Measurements from ENCODE around the gene GBP7.
A peak's percentile ranks its signal among the peaks of the same experiment; 100 is the strongest.
"Not testable (repeated sequence)": the region's sequence is repeated elsewhere in the genome, so short reads cannot be mapped to it uniquely, and the experiment has no call there.

Gene GBP7, protein sequence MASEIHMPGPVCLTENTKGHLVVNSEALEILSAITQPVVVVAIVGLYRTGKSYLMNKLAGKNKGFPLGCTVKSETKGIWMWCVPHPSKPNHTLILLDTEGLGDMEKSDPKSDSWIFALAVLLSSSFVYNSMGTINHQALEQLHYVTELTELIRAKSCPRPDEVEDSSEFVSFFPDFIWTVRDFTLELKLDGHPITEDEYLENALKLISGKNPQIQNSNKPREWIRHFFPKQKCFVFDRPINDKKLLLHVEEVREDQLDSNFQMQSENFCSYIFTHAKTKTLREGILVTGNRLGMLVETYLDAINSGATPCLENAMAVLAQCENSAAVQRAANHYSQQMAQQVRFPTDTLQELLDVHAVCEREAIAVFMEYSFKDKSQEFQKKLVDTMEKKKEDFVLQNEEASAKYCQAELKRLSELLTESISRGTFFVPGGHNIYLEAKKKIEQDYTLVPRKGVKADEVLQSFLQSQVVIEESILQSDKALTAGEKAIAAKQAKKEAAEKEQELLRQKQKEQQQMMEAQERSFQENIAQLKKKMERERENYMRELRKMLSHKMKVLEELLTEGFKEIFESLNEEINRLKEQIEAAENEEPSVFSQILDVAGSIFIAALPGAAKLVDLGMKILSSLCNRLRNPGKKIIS

DNA sequence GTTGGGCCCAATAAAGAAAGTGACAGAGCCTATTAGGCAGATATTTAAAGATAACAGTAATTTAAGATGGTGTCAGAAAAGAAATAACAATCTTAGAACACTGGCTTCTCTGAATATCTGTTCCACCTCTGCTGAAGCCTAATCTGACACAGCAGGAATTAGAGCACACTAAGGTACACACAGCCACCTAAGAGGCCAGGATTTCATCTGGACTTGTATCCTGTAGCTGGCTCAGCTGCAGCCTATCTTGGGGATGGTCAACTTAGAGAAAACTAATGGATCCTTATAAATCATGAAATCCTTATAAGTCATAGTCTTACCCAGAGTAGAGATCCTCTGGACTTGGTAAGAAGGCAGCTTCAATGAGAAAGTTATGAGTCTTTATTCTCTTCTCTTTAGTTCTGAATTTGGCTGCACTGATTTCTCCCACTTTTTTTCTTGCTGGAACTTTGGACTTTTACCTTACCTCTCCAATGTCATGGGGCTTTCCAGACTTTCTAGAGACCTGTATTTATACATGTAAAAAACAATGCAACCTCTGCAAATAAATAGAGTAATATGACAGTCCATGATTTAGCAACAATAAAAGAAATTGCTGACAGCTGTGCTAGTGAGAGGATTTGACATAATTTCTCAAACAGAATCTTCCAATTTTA is at the start of gene GBP7:
Gene GBP7 (minus strand): TSS at position 403 of the 656 bp plus-strand sequence. CDS start 4,068 bp downstream, outside the sequence.
- DNase-seq (ENCODE audit: low spot score), result no peak

DNA sequence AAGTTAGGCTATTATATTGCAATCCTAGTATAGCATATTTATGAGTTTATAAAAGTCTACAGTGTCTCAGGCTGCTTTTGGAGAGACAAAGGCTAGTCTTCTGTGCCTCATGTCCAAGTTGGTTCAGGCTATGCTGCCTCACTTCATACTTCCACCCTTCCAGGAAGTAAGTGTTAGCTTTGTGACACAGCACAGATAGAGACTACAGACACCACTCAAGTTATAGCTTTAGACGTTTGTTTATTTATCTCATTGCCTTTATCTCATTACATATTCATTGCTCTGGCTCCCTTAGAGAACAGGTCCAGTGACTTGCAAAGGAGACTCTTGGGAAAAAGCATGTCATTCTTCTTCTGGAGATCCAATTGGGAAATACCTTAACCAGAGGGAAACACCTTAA is 45.5 kb upstream of the GBP7 start:
- DNase-seq (ENCODE audit: low spot score), result no peak

DNA sequence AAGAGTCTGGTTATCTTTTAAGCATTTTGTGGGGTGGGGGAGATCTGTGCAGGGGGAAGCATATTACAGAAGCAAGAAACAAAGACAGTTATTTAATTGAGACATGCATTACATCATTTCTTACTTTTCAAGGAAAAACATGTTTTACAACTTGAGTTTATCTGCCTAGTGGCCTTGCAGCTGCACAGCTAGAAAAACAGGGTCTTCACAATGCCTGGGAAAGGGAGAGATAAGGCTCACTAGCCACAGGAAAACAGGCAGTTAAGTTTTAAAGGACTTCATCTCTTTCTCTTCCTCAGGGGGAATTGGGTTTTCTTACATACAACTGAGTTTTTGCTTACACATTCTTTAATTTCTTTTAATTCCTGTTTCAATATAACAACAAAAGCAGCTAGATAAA is 44.0 kb upstream of the GBP7 start:
- not testable (repeated sequence) for DNase-seq (ENCODE audit: low spot score)

DNA sequence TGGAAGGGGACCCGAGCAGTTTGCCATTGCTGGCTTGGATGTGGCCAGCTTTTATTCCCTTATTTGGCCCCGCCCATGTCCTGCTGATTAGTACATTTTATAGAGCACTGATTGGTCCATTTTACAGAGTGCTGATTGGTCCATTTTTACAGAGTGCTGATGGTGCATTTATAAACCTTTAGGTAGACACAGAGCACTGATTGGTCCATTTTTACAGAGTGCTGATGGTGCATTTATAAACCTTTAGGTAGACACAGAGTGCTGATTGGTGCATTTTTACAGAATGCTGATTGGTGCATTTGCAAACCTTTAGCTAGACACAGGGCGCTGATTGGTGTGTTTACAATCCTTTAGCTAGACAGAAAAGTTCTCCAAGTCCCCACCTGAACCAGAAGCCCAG is 43.1 kb upstream of the GBP7 start:
- DNase-seq (ENCODE audit: low spot score), result not testable (repeated sequence)

DNA sequence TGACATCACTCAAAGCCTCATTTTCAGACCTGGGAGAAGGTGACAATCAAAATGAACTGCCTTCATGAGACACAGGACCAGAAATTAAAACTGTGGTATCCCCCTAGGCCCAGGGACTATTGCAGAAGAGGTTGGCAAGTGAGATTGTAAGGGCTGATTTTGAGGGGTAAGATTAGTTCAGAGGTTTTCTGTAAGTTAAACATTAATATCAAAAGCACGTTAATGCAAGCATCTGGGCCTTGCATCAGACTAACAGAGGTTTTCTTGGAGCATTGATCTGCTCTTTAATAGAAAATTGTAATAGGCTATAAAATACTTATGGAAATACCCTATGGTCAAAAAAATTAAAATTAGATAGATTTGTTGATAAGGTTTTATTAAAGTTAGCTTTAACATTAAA is 37.5 kb upstream of the GBP7 start:
- no peak for DNase-seq (ENCODE audit: low spot score)

DNA sequence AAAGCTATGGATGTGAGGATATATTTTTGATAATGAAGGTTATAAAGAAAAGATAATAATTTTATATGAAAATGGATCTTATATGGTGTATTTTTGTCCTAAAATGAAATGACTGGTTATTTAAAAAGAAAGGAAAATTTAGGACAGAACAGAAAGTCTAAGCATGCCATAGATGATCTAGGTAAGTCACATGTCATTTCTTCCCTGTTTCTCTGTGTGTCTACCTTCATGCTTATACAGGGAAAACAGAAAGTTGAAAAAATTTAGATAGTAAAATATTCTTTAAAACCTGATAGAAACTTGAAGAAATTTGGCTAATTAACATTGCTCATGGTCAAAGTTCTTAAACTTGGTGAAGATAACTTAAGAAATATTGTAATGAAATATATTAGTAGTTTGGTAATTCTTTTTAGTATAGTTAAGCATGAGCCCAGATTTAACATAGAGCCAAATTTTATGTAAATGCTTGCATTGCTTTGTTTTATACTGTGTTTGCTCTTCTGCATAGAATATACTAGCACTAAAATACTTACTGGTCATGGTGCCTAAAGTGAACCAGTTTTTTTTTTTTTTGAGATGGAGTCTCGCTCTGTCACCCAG is 35.3 kb upstream of the GBP7 start:
- DNase-seq (ENCODE audit: low spot score), result no peak

DNA sequence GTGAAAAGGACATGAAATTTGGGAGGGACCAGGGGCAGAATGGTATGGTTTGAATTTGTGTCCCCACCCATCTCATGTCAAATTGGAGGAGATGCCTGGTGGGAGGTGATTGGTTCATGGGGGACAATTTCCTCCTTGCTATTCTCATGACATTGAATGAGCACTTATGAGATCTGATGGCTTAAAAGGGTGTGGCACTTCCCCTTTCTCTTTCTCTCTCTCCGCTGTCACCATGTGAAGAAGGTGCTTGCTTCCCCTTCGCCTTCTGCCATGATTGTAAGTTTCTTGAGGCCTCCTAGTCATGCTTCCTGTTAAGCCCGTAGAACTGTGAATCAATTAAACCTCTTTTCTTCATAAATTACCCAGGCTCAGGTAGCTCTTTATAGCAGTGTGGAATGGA is 30.6 kb upstream of the GBP7 start:
- DNase-seq (ENCODE audit: low spot score), result no peak

DNA sequence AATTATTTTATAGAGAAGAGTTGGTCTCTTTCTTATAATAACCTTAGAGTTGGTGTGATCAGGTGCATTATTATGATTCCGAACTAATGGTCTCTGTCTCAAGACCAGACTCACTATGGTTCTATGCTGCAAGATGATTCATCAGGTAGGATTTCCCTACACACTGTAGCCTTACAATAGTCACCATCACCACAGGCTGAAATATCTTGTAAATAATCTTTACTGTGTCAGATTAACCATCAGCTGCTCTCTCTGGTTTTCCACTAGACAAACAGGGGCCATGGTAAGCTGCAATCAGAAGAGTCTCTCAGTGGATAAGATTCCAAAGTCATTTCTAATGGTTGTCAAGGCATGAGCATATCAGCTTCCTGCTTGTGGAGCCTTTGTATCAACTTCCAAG is 27.4 kb upstream of the GBP7 start:
- DNase-seq (ENCODE audit: low spot score), result no peak

DNA sequence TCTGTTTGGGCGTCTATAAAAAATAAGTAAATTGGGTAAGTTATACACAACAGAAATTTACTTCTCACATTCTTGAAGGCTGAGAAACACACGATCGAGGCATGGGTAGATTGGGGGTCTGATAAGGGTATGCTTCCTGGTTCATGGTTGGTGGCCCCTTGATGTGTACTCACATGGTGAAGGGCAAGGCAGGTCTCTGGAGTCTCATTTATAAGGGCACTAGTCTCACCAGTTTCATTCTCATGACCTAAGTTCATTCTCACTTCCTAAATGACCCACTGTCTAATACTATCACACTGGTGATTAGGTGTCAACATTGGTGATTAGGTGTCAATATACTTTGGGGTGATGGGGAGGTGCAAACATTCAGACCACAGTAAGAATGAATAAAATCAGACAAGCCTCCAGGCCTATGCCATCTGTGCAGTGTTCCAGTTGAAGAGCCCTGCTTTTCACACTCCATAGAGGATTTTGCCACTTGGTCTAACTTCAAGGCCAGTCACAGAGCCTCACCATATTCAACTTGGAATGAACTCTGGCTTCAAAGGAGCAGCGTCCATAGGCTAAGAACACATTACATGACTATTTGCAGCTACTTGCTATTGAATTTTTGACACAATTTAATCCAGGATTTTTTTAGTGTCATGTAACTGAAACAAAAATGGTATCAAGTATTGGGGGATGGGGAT is 25.4 kb upstream of the GBP7 start:
- DNase-seq (ENCODE audit: low spot score), result no peak

DNA sequence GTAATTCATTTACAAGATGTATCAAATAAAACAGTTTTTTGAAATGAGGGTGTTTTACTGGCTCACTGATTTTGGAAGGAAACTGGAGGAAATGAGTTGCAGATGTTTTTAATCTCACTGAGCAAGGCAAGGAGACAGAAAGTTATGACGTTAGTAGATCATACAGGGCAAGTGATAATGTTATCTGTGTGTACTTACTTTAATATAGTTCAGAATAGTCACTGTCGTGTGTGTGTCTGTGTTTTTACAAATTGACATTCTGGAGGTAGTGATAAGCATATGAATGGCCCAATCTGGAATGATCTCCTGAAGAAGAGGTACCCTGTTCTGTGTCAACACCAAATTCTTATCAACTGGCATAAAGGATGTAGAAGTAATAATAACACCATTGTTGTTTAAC is 24.9 kb upstream of the GBP7 start:
- DNase-seq (ENCODE audit: low spot score), result no peak

DNA sequence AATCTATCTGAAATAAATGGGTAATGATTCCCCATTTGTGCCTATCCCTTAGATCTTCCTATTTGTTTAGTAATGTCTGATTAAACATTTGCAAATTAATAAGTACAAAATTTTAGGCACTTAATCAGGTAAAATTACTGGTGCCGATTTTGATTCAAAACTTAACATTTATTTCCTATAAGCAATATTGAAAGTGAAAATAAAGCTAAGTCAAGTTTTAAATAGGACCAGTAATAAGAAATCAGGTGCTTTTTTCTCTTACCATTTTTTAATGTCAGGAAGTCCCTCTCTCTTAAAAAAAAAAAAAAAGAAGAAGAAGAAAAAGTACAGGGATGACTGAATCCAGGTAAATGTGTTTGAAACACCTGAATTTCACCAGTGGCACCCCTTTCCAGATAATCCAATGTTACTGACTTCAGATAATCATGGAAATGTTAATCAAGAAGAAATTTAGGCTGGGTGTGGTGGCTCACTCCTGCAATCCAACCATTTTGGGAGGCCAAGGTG is 23.8 kb upstream of the GBP7 start:
- DNase-seq (ENCODE audit: low spot score), result no peak

DNA sequence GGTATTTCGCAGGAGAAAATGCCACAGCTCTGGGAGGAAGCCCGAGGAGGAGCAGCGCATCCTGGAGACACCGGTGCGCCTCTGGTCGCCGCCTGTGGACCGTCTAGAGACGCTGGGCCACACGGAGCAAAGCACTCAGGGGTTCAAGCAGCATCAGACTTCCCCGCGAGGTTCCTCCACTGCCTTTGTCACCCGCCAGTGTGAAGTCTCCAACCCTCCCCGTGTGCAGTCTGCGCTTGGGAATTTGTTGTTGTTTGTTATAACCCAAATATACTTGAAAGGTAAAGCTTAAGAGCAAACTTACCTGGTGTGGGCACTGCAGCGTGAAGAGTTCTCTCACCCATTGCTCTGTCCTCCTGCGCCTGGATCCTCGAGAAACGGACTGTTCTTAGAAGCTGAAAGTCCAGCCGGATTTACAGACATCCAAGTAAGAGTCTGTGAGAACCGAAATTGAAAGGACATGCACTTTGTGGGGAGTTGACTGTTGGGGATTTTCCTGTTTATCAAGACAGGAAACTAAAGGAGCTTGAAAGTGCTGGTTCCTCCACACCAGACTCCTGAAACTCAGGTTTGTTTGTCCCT is 22.8 kb upstream of the GBP7 start, which contains the start of gene GBP4:
Gene GBP4 (minus strand): TSS at position 452 of the 582 bp plus-strand sequence. CDS start 108 bp downstream, at position 344.
- peak; percentile 34 for DNase-seq (ENCODE audit: low spot score)

DNA sequence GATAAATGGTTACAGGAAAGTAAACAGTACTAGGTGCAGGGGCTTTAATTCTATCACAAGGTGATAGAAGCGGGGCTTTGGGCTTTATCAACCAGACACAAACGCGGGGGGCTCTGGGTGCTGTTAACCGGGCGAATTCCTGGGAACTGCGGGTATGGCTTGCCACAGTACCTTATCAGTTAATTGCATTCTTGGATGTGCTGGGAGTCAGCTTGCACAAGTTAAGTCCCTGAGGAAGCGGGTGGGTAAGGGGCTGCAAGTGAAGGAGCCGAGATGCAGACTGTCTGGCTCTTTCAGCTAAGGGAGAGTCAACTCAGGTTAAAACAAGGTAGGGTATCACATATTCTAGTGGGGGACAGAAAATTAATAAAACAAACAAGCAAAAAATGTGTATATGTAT is 22.3 kb upstream of the GBP7 start:
- no peak for DNase-seq (ENCODE audit: low spot score)

DNA sequence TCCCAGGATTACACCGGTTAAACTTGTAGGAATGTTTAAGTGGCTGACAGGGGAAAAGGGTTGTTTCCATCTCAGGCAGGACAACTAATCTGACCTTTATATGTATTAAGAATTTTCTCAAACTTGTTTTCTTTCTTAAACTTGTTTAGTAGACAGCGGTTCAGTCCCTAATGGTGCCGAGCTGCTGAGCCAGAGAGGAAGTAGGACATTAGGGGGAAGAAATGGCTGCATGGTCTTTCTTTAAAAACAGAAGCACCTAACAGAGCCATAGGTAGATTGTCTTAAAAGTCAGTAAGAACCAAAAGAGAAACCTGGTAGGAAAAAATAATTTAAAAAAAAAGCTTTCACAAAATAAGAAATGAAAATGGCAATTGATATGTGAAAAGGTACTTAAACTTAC is 19.7 kb upstream of the GBP7 start:
- DNase-seq (ENCODE audit: low spot score), result no peak

DNA sequence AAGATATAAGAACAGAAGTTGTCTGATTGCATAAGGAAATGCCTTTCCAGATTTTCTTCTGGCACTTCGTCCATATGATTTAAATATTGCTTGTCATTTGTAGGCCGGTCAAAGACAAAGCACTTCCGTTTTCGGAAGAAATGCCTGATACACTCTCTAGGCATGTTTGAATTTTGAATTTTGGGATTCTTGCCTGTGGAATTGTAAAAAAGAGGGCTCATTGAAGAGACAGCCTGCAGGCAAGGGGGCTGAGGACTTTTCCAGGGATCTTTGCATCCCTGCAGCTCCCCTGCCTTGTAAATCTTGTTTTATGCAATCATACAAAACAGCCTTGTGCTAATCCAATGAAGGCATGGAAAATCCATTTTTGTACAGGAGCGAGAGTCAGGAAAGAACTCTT is 15.5 kb upstream of the GBP7 start:
- DNase-seq (ENCODE audit: low spot score), result no peak

DNA sequence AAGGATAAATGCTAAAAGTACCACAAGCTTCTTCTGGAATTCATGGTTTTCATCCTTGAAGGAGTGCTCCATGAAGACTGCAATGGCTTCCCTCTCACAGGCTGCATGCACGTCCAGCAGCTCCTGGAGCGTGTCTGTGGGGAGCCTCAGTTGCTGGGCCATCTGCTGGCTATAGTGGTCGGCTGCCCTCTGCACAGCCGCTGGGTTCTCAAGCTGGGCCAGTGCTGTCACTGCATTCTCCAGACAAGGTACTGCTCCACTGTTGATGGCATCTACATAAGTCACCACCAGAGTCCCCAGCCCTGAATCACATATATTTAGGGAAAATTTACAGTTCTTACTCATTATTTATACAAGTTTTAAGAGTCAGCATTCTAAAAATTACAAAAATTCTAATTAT is 14.2 kb upstream of the GBP7 start:
- no peak for DNase-seq (ENCODE audit: low spot score)

DNA sequence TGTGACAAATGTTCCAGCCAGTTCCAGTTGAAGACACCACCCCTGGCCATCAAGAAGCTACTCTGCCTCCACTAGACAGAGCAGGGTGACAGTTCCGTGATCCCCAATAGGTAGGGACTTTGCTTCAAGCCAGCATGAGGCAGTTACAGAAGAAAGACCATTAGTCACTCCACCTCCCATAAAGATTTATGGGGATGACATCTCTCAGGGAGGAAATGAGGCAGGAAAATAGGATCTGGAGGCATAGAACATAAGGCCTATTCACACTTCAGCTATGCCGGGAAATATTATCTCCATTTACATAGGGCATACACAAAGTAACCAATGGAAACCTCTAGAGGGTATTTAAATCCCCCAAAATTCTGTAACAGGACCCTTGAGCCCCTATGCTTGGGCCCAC is 3.5 kb upstream of the GBP7 start:
- DNase-seq (ENCODE audit: low spot score), result no peak

DNA sequence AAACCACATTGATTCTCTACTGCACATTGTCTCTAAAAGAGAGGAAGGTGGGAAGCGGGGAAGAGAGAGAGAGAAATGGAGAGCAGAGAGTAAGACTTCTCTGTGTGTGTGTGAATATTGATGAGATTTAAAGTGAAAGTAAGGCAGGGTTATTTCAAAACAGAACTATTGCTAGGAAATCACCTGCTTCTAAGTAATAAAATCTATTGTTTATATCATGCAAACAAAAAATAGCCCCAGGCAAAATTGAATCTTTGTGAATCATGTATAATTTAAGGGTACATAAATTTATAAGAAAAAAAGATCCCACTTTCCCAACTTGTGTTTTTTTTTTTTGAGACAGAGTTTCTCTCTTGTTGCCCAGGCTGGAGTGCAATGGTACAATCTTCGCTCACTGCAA is 1.2 kb upstream of the GBP7 start:
- no peak for DNase-seq (ENCODE audit: low spot score)

DNA sequence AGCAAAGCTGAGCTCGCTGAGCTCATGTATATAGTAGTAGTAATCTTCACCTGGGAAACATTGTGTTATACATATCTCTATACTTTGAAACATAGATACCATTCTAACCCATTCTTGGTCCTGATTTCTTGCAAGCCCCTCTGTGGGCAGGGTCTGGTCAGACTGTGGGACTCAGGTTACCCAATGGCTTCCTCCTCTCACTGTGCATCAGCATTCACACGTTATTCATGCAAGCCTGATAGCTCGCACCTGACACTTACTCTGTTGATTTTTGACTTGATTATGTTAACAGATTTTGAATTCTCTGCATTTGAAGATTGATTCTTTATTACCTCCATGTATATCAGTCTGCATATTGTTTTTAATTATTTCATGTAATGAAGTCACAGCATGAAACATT is 1.3 kb downstream of the GBP7 start:
- DNase-seq (ENCODE audit: low spot score), result no peak

DNA sequence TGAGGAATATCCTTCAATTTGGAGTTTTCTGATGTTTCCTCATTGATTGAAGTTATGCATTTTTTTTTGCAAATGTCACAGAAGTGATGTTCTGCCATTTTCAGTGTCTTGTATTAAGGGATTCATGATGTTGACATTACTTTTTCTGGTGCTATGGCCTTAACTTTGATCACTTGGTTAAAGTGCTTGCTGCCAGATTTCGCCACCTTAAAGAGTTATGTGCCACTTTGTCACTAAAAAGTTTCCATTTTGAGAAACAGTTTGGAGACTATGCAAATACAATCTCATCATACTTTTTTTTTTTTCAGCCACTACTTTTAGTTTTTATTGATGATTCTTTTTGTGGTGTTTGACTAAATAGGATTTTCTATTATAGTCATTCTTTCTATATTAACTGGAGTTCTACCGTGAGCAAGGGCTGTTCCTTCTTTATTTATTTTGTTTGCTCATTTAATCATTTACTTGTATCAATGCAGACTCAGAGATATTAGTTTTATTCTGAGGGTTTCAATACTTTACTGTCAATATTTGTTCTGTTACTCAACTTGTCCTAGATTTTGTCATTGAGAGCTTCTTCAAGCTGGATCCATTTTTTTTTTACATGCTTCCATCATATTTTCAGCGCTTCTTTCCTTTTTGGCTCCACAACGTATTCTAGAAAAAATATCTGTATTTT is 3.2 kb downstream of the GBP7 start:
- no peak for DNase-seq (ENCODE audit: low spot score)

DNA sequence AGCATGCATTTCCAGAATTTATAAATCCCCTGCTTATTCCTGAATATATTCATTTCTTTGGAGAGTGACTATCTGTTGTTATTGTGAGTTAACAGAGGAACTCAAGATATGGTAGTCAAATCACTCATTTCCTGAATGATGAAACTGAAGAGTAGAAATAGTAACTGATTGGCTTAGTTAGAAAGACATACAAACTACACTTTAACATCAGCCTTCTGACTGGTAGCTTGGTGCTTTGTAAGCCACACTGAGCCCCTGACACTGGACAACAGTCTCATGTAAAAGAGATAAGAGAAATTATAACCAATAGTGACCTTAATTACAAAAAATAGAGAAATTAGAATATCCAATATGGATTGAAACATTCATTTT is 4.8 kb downstream of the GBP7 start:
- no peak for DNase-seq (ENCODE audit: low spot score)

Data from Ammon's horn (tissue), 1 donor.